Pons (tissue), 1 donor: ENCODE measurements around the gene ASF1B.

Source experiments
- DNase-seq: peaks from one replicate; pipeline ENCODE4 v3.0.0-alpha.2; 2016; ENCODE audit warnings: low spot score

Gene ASF1B

DNA sequence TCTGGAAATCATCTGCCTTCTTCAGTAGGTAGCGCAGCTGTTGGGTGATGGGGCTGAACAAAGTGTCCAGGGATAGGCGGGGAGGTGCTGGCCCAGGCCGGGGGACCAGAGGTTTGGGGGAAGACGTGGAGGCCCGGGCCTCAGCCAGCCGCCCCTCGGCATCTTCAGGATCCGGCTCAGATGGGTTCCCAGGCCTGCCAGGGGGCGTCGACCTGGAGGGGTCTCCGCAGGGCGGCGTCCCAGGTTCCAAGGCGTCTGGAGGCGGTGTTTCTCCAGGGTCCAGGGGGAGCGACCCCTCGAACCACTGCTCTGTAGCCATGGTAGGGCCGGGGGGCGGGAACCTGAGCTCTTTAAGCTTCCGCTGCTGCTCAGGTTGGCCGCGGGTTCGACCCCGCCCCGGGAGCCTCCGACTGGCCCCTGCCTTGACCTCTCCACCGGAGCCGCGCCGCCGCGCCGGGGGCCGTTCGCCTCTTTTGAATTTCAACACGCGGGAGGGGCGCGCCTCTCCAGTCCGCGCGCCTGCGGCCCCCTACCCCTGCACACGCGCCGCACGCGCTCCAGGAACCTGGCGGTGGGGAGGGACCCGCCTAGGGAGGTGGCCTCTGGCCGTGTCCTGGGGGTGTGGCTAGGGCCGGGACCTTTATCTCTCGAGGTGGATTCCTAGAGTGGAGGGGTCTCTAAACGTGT is 50.9 kb downstream of the ASF1B start, which contains the start of gene C19orf67:
TSS of gene C19orf67 (minus strand) at position 475 of the 687 bp plus-strand sequence. CDS start at position 319, 156 bp downstream.
- DNase-seq: no peak

DNA sequence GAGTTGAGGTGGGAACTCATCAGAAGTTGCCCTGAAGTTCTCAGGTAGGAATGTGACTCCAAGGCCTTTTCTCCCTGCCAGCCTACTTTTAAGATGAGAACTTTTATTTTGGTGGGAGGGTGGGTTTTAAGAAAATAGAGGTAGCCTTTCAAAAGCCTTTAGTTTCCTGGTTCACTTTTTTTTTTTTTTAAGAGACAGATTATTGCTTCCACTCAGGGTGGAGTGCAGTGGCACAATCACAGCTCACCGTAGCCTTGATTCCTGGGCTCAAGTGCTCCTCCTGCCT is 53.8 kb downstream of the ASF1B start:
- no peak for DNase-seq

DNA sequence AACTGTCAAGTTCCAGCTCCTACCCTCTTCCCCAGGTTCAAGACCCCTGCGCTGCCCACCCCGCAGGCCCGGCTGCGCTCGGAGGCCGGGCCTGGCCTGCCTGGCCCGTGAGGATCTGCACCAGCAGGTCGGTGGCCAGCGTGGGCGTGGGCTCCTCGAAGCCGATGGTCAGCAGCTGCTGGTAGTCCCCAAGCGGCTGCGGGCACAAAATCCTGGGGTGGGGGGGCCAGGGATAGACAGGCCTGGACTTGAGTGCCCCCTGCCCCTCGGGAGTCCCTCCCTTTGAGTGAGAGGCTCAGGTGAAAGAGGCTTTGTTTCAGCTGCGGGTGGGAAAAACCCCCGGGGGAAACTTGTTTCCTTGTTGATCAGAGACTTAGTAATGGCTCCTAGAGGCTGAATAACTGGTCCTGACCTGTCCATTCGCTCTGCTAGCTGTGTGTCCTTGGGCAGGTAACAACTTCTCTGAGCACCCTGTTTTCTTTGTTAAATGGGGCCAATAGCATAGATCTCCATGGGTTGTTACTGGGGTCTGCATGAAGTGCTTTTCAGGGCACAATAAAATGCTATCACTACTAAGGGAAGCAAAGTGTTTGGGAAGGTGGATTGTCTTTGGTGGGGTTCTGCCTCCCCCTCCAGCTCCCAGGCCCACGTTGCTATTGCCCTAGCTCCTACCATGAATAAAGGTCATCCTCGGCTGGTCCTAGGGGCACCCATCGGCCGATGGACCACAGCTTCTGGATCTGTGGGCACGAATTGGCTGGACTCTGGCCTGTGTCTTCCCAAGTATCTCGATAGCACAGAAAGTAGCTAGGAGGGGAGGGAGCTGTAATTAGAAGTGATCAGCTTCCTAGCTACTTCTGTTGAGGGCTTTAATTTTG is 54.4 kb downstream of the ASF1B start:
- no peak for DNase-seq

DNA sequence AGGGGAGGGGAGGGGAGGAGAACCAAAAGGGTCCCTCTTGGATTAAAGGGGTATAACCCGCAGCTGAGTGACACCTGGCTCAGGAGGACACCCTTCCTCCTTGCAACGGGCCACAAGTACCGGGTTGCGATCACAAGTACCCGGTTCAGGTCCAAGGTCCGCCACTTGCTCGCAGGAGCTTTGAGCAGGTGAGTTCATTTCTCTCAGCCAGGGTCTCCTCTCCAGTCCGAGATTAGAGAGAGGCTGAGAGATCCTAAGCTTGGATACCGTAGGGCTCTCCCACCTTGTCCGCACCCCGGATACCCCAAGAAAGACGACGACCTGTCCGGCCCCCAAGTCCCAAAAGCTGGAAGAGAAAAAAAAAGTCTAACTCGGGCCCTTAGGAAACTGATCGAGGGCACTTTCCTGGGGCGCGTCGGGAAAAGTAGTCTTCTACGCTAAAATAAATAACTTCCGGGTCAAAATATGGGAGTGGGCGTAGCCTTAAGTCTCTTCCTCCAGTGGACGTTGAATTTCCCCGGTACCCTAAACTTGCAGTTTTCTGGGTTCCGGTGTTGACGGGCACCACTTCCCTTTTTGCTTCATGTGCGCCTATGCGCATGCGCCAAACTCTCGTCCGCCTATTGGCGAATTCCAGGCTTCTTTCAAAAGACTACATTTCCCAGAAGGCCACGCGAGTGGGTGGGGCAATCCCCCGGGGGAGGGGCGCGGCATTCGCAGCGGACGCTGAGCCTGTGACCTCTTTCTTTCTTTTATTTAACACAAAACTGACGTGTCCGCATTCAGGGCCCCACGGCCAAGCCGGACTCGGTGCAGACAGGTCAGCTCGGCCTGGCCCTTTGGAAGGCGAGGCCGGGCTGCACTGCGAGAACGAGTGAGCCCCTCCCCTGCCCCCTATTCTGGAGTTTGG is 55.2 kb downstream of the ASF1B start:
- DNase-seq: peak; percentile 100

DNA sequence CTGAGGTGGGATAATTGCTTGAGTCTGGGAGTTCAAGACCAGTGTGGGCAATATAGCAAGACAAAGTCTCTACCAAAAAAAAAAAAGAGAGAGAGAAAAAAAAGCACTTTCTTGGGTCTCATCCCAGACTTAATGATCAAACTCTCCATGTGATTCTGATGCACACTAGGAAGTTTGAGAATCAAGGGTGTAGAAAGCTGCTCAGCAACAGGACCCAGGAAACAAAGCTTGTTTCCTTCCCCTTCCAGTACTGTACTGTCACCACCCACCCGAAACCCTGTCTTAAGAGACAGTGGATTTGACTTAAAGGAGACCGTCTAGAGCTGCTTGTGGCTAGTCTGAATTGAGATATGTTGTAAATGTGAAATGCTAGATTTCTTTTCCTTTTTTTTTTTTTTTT is 58.0 kb downstream of the ASF1B start:
- DNase-seq: peak; percentile 52

DNA sequence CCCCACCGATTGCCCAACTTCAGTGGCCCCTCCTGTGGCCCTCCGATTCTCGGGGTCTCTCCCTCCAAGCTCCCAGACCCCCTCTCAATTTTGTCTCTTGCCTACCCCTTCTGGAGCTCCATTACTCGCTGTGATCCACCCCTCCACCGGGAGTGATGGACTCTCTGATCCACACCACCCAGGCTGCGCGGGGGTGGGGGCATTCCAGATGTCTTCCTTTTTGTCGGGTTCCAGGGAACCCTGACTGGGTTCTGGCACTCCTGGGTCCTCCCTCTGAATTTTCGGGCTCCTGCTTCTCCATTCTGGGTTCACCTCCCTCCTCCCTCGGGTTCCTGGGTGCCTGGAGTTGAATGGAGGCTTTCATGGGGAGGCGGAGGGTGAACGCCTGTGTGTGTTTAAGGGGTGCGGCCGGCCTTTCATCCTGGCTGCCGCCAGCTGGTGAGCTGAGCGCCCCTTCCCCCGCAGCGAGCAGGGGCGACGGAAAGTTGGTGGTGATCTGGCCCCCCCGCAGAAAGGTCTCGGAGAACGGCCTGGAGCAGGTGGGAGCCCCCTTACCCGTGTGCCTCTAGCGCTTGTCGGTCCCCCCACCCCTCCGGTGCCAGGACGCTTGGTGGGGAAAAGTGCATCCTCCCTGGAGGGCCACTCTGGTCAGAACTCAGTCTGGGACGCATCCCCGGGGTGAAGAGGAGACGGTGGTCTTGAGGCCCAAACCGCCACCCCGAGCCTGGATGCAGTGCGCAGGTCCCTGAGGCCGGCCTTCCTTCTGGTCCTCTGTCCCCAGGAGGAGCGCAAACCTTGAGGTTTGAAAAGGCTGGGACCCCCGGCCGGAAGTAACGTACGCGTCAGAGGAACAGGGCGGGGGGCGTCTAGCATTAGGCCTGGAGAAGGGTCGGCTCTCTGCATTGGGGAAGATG is 62.2 kb downstream of the ASF1B start:
- peak; percentile 41 for DNase-seq

DNA sequence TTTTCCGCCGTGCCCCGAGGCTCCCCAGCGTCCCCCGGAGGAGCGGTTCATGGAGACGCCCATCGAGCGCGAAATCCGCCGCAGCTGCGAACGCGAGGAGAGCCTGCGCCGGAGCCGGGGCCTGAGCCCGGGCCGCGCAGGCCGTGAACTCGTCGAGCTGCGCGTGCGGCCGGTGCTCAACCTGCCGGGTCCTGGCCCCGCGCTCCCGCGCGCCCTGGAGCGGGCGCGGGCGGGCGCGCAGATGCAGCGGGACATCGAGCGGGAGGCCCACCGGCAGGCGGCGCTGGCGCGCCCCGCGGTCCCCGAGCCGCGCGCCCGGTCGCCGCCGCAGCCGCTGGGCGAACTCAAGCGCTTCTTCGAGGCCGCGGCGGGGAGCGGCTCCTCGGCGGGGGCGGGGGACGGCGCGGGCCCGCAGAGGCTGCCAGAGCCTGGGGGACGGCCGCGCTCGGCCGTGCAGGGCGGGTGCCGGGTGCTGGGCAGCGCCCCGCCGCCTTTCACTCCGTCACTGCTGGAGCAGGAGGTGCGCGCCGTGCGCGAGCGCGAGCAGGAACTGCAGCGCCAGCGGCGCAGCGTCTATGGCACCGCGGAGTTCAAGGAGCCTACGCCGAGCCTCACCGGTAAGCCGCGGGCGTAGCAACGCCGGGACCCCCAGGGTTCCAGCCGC is 63.0 kb downstream of the ASF1B start:
- peak; percentile 36 for DNase-seq

DNA sequence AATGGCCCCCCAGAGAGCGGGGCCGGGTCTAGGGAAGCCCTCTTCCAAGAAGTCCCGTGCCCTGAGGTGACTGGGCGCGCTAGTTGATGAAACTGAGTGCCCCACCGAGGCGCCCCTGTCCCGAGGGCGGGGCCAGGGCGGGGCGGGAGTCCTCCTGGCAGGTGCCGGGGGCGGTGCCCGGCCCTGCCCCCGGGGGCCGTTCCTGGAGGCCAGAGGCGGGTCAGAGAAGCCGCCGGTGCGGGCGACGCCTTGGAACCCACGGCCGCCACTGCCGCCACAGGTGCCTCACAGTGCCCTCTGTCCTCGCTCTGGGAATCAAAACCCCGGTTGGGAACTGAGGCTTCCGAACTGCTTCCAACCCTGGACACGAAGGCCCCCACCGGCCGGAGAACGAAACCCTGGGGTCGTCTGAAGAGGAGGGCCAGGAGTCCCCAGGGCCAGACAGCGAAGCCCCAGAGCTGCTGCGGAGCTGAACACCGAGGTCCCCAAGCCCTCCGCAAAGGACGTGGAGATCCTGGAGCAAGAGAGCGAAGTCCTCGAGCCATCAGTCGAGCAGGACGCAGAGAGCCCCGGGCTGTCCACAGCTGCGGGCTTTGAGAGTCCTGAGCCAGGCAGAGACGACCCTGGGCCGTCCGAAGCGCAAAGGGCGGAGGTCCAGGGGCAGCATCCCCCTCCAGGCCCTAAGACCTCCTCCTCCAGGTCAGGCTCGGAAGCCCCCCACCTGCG is 63.7 kb downstream of the ASF1B start, which contains the start of gene MISP3:
TSS of gene MISP3 (plus strand) at position 252 of the 726 bp plus-strand sequence. CDS start 524 bp downstream, outside the sequence.
- no peak for DNase-seq

DNA sequence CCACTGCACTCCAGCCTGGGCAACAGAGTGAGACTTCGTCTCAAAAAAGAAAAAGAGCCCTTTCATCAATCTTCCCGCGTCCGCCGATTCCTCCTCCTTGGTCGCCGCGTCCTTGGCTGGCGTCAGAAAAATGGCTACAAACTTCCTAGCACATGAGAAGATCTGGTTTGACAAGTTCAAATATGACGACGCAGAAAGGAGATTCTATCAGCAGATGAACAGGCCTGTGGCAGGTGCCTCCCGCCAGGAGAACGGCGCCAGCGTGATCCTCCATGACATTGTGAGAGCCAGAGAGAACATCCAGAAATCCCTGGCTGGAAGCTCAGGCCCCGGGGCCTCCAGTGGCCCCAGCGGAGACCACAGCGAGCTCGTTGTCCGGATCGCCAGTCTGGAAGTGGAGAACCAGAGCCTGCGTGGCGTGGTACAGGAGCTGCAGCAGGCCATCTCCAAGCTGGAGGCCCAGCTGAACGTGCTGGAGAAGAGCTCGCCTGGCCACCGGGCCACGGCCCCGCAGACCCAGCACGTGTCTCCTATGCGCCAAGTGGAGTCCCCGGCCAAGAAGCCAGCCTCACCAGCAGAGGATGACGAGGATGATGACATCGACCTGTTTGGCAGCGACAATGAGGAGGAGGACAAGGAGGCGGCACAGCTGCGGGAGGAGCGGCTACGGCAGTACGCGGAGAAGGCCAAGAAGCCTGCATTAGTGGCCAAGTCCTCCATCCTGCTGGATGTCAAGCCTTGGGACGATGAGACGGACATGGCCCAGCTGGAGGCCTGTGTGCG is 65.9 kb downstream of the ASF1B start:
- DNase-seq: no peak
